A172 (cell line): ENCODE data around the gene SCAMP5. TPM values are rescaled to one million over a fixed set of nuclear protein-coding genes. Genes with fewer than 3 reads are reported as not detected.

Source experiments
- DNase-seq: peaks from one replicate; pipeline ENCODE4 v3.0.0-alpha.2; 2015; ENCODE audit warnings: low spot score
- total RNA-seq: library from RNA; depleted of rRNA; stranded (reverse); fragments of >200 nt; shearing (Covaris generic); gene quantifications from 2 replicates; pipeline ENCODE4 v1.2.3, GENCODE V29; 2014

The SCAMP5 gene
- total RNA-seq, 1 experiment from 2014 or later, result 4.7 TPM

DNA sequence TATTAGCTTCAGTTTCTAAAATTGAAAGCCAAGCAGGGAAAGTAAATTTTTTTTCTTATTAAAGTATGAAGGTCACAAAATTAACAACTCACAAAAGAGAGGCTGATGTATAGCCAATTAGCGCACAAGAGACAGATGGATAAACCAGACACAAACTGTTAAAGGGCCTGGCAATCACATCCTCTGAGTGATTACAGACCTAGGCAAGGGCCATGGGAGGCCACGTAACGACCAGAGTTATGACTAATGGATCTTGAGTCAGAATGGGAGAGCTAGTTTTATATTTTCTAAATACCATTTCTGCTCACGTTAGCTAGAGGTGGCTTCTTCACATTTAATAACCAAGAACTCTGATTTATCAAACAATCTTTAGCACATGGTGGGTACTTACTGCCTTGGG, 17.8 kb upstream of the SCAMP5 start:
- DNase-seq, result no peak

DNA sequence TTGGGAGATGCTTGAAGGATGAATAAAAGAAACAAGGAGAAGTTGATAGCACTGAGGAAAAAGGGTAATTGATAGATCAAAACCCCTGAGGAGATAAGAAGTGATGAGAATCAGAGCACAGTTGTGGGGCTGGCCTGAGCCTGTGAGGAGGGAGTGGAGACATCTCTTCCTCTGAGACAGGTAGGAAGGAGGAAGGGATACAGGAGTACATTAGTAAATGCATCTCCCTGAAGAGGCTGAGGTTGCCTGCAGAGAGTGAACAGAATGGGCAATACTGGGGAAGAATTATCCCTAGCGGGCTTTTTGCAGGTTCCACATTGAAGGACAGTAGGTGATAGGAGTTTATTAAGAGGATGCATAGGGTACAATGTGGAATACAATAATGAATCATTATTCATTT, 17.3 kb upstream of the SCAMP5 start:
- DNase-seq, result no peak

DNA sequence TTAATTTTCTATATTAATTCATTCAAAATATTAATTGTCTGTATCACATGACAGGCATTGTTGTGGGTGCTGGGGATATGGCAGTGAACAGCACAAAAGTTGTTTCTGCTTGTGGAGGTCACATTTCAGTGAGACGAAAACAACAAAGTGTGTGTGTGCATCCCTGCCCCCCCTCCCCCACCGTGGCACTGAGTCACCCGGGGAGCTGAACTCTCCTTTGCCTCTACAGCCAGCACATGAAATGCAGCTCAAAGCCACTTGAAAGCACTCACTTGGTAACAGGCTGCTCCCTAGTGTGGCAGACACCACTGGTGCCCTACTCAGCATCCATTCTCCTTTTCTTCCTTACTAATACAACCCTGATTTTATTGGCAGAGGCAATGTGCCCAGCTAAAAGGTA, 16.9 kb upstream of the SCAMP5 start:
- peak; percentile 48 for DNase-seq

DNA sequence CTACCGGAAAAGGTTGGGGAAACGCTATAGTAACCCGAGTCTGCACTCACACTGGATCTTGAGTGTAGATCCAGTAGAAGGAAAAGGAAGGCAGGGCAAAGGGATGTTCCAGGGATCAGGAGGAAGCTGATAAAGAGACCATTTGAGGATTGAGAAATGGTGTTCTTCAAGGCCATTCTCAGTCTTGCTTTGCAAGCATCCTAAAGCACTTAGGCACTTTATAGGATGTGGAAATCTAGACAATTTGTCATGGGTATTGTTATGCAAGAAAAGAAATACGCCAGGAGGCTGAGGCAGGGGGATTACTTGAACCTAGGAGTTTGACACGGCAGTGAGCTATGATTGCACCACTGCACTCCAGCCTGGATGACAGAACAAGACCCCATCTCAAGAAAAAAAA, 13.2 kb upstream of the SCAMP5 start:
- DNase-seq, result no peak

DNA sequence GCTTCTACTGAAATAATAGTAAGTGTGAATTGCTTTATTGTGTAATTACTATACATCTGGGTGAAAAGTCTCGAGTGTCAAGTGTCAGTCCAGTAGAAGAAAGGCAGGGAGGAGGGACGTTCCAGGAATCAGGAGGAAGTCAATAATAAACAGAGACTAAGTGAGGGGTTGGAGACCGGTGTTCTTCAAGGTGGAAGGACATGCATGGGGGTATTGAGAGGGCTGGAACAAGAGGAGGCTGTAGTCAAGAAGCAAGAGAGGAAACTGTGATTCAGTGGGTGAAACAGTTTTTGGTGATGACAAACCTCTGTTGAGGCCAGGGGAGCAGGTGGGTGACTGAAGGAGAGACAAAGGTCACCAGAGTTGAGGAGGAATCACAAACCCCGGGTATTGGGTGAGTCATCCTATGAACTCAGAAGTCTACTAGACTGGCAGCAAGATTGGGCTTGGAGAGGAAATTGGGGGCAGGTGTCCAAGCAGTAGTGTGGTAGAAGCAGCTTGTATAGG, 11.6 kb upstream of the SCAMP5 start:
- DNase-seq, result peak; percentile 68

DNA sequence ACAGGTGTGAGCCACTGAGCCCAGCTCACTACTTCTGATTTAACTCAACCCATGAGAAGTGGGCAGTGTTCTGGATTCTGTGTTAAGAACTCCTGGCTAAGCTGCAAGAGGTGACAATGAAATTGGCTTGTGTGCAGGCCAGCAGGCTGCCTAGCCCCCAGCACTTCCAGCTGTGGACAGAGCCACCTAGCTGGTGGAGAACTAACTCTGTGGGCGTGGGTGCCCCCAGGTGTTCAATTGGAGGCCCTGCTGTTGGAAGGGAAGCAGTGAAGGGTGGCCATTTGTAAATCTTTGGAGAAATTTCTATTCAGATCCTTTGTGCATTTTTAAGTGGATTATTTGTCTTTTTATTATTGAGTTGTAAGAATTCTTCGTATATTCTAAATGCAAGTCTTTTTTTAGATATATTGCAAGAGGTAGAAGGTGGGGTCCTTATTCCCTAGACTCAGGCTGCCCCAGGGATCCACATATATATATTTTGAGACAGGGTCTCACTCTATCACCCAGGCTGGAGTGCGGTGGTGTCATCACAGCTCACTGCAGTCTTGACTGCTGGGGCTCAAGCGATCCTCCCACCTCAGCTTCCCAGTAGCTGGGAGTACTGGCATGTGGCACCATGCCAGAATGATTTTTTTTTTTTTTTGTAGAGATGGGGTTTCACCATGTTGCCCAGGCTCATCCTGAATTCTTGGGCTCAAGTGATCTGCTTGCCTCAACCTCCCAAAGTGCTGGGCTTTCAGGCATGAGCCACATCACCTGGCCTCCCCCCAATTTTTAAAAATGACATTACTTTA, 7.2 kb upstream of the SCAMP5 start:
- peak; percentile 64 for DNase-seq

DNA sequence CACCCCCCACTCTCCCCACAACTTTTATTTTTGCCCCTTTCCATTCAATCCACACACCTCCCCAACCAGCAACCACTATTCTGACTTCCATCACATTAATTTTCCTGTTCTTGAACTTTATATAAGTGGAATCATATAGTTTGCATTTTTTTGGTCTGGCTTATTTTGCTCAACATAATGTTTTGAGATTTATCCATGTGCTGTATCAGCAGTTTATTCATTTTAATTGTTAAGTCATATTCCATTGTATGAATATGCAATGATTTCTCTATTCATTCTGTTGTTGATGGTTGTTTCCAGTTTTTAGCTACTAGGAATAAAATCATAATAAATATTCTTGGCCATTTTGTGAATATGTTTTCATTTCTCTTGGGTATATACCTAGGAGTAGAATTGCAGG, 5.8 kb upstream of the SCAMP5 start:
- DNase-seq, result no peak

DNA sequence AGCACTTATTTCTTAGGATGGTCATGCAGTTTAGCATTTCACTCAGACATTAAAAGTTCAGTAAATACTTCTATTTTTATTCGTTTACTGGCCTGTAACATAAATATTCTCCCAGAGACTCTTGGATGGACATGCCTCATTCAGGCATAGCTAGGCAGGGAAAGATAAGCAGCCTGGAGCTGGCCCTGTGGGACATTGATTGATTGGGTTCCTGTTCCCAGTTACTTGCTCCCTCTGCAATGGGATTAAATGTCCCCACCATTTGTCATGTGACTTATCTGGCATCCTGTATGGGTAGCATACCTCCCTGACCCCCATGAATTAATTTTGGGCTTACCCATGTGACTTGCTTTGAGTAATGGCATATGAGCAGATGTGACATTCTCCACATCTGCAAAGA, 2.7 kb upstream of the SCAMP5 start:
- DNase-seq, result no peak

DNA sequence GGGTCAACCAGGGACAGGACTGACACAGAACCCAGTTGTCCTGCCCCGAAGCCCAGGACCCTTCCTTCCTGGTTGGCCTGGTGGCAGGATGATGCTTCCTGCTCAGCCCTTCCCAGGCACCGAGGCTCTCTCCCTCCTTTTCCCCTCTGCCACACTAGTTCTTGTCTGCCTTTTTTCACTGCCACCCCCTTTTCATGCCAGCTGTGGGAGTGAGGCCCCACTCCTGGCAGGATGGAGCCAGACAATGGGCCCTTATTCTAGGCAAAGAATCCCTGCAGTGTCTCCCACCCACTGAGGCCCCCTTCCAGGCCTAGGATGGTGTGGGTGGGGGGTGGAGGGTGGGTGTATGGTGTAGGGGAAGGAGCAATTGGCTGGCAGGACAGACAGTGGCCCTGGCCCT, 1.1 kb upstream of the SCAMP5 start:
- no peak for DNase-seq

DNA sequence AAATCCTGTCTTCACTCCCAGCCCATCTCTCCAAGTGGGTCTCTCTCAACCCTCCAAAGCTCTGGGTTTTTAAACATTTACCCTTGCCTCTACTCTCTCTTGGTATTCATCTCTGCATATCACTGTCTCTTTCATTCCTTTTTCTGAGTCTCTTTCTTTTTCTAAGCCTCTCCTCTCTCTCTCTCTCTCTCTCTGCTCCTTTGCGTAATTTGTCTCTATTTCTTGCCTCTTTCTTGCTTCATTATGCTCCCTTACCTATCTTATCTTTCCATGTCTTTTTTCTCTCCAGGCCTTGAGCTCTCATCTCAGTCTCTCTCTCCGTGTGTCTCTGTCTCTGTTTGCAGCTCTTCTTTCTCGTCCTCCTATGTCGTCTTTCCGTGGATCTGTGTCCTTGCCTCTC, 678 bp upstream of the SCAMP5 start:
- DNase-seq, result no peak

DNA sequence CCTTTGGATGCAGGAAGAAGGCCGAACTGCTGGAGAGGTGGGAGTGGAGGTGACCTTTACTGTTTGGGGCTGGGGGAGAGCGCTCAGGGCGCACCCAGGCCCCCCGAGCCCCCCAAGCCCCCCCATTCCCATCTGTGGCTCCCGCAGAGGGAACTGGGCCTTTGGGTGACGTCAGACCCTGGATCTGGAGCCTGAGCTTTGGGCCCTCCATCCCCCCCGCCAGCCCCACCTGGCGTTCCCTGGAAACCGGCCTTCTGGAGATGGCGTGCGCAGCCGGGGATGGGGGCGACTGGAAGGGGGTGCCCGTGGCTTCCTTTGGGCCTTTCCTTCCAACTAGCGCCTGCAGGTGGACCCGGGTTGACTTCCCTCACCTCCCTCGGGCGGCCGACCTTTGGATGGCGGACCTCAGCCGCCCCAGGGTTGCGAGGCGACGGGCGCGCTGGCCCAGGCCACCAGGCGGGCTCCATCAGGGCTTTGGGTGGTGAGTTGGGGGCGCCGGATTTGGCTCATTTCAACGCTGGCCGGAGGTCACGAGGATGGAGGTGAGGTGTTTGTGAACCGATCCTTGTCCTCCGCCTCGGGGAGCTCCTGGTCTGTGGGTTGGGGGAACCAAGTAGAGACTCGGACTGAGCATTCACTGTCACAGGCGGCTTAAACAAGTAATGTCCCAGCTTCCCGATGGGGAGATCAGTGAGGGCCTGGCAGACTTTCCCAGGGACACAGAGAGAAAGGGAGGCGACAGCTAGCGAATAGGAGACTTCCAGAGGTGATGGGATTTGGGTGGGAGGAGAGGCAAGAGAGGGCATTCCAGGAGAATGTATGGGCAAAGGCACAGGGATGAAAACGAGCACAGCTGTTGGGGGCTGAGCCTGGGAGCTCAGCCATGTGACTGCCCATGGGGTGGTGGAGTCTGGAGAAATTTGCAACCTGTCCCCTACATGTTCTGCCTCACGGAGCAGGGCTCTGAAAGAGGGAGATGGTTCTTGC, 709 bp downstream of the SCAMP5 start:
- no peak for DNase-seq

DNA sequence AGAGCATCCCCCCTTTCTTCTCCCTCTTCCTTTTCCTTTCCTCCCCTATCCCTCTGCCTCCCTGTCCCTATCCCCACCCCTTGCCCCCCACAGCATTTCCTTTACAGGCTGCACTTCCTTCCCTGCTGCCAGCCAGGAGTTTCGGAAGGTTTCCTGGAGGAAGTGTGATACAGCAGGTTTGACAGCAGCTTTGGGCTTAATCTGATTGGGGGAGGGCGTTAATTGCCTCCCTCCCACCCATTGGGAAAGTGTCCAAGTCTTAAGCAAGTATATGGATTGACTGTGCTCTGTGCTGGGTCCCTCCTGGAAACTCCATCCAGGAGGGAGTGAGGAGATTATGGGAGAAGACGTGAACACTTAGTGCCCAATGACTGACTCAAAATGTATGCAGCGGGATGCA, 1.8 kb downstream of the SCAMP5 start:
- no peak for DNase-seq

DNA sequence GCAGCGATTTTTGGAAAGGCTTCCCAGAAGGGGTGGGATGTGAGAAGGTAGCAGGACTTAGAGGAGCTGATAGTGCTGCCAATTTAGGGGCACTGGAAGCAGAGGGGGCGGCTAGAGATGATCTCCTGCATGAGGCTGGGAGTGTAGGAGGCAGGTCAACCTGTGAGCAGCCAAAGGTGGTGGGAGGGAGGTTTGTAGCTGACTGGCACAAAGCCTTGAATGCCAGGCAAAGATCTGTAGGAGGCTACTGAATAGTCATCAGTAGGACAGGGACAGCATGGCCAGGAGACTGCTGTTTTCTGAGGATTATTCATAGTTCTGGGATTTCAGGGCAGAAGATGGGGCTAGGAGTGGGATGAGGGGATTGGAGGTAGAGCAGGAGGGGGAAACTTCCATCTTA, 2.2 kb downstream of the SCAMP5 start:
- no peak for DNase-seq

DNA sequence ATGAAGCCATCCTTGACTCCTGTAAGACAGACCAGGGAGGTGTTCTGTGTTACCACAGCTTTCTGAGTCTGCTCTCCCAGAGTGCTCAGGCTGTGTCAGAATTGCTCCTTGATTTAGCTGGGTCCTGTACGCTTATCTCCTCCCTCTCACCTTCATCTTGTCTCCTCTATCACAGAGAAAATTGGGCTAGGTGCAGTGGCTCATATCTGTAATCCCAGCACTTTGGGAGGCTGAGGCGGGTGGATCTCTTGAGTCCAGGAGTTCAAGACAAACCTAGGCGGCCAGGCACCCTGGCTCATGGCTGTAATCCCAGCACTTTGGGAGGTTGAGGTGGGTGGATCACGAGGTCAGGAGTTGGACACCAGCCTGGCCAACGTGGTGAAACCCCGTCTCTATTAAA, 5.9 kb downstream of the SCAMP5 start:
- no peak for DNase-seq

DNA sequence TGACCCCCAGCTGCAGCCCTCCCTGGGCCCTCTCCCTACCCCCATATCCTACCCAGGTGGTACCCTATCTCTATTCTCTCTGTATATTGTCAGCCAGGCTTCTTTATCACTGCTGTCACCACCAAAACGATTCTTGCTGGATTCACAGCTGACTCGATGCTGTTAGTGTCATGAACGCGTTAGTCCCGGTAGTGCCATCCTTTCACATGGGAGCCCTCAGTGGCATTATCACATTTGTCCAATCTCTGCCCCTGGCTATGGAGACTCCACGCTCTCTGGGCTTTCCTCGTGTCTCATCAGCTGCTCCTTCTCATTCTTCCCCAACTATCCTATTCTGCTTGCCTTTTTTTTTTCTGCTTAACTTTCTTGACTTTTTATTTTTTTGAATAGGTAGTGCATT, 7.0 kb downstream of the SCAMP5 start:
- DNase-seq, result no peak

DNA sequence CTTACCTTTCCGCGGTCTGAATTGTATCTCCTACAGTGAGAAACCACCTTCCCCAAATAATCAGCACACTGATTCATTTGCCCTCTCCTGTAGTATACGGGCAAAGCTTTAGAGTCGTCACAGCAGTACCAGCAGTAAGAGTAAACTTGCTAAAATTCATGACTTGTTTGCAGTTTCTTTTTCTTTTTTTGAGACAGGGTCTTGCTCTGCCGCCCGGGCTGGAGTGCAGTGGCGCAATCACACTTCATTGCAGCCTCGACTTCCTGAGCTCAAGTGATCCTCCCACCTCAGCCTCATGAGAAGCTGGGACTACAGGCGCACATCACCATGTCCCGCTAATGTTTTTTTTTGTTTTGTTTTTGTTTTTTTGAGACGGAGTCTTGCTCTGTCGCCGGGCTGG, 11.9 kb downstream of the SCAMP5 start:
- no peak for DNase-seq

DNA sequence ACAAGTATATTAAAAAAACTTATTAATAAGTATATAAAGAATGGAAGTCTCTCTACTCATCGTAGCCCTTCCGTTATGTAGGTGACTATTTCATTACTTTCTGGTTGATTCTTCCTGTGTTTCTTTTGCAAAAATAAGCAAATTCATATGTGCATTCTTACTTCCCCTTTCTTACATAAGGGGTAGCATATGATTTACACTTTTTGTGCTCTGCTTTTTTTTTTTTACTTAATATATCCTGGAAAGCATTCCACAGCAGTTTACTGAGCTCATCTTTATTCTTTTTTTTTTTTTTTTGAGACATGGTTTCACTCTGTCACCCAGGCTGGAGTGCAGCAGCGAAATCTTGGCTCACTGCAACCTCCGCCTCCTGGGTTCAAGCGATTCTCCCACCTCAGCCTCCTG, 12.9 kb downstream of the SCAMP5 start:
- no peak for DNase-seq

DNA sequence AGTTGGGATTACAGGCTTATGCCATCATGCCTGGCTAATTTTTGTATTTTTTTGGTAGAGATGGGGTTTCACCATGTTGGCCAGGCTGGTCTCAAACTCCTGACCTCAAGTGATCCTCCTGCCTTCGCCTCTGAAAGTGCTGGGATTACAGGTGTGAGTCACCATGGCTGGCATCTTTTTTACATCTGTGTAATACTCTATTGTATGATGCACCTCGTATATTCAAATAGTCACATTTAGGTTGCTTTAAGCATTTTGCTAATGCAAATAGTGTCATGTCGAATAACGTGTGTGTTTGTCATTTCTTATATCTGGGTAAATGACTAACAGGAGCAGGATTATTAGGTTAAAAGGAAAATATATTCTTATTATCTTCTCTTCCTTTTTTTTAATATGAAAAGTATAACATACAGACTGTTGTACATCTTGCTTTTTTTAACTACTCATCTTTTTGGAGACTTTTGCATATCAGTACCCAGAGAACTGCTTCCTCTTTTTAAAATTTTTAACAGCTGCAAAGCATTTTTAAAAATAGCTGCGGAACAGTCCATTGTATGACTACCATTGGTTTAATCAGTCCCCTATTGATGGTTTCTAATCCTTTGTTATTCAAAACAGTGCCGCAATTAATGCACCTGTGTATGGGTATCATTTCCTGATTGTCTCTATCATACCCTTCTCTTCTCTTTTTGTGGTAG, 13.4 kb downstream of the SCAMP5 start:
- DNase-seq, result no peak

DNA sequence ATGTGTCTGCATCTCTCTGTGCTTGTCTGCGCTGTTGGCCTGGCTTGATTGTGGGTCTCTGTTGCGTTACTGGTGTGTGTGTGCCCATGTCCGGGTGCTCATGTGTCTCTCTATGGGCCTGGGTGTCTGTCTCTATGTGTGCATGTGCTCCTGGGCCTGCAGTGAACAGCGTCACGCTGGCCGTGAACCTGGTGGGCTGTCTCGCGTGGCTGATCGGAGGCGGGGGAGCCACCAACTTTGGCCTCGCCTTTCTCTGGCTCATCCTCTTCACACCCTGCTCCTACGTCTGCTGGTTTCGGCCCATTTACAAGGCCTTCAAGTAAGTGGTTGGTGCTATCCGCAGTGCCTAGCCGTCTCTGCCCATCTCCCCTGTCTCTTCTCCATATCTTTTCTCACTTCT, 21.1 kb downstream of the SCAMP5 start:
- DNase-seq, result no peak

DNA sequence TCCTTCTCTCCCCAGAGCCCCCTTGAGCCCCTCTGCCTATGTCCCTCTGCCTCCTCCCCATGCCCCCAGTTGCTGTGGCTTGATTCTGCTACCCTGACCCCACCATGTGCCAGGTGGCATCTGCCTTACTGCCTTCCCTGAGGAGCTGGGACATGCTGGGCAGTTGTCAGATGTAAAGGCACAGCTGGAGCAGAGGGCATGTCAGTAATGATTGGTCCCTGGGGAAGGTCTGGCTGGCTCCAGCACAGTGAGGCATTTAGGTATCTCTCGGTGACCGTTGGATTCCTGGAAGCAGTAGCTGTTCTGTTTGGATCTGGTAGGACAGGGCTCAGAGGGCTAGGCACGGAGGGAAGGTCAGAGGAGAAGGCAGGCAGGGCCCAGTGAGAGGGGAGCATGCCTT, 24.6 kb downstream of the SCAMP5 start:
- no peak for DNase-seq

DNA sequence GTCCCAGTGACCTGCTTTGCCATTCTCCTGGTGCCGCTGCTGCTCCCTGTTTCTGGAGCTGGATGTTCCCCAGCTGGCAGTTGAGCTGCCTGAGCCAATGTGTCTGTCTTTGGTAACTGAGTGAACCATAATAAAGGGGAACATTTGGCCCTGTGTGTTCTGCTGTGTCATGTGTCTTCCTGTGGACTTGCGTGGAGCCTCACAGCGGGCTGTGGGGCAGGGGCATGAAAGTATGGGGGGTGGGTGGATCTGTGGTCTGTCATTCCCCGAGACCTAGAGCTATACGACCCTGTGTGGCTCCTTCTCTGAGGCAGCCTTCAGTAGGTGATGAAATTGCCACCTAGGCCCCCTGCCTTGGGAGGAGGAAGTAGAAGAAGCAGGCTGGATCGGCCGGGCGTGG, 26.0 kb downstream of the SCAMP5 start:
- DNase-seq, result no peak

DNA sequence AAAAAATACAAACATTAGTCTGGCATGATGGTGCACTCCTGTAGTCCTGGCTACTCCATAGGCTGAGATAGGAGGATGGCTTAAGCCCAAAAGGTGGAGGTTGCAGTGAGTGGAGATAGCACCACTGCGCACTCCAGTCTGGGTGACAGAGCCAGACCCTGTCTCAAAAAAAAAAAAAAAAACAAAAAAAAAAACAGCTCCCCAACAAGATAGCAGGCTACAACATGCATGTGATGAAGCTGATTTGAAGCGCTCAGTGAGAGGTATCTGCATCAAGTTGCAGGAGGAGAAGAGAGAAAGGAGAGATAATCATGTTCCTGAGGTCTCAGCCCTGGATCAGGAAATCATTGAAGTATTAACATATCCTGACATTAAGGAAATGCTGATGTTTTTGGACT, 27.4 kb downstream of the SCAMP5 start:
- DNase-seq, result no peak
